MM.1S (cell line): ENCODE measurements around the gene COL6A1.

Experiments used
- CTCF ChIP-seq: fragments of 300-600 bp; sonication (generic); IDR thresholded peaks from 2 replicates; pipeline ENCODE4 v1.5.1; 2016; ENCODE audit warnings: antibody characterized with exemption, low read length, mixed read lengths
- EZH2 ChIP-seq: fragments of 300-600 bp; sonication (generic); optimal IDR thresholded peaks from 2 replicates; pipeline ENCODE3; 2017; ENCODE audit warnings: low read depth, mild to moderate bottlenecking, antibody characterized with exemption, low read length, mixed read lengths
- EZH2phosphoT487 ChIP-seq: fragments of 300-600 bp; sonication (generic); IDR thresholded peaks from 2 replicates; pipeline ENCODE4 v1.6.1; 2018; ENCODE audit warnings: antibody characterized with exemption, low read length

DNA sequence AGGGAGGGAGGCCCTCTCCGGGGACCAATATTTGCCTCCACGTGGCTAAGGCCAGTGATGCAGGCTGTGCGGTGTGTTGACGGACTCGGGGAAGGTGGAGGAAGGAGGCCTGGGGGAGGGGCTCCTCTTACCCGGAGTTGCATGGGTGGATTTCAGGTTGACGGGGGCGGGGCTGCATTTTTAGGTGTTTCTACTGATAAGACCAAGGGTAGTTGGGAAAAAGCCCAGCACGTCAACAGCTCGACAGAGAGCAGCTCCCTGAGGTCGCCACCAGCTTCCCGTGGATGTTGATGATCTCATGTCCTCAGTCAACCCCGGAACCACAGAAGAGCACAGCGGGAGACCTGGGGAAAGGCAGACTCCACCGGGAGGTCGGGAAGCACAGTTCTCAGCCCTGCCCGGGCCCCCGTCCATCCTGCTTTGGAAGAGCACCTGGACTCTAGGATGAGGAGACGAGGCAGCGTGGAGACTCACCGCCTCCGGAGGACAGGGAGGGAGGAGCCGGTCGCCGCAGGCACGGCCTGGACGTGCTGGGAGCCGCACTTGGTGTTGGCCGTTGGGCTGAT lies 32.9 kb upstream of the COL6A1 start:
- no peak for TF ChIP-seq CTCF
- TF ChIP-seq EZH2 = no peak
- TF ChIP-seq EZH2phosphoT487 = no peak
